ENCODE results near the gene ACTN3. TPM values are rescaled to one million over a fixed set of nuclear protein-coding genes. Genes with fewer than 3 reads are reported as not detected.
"Not testable (repeated sequence)": the region's sequence is repeated elsewhere in the genome, so short reads cannot be mapped to it uniquely, and the experiment has no call there.

Gene ACTN3
- total RNA-seq, 1 donor from 2014 or later = 0.16 TPM

DNA sequence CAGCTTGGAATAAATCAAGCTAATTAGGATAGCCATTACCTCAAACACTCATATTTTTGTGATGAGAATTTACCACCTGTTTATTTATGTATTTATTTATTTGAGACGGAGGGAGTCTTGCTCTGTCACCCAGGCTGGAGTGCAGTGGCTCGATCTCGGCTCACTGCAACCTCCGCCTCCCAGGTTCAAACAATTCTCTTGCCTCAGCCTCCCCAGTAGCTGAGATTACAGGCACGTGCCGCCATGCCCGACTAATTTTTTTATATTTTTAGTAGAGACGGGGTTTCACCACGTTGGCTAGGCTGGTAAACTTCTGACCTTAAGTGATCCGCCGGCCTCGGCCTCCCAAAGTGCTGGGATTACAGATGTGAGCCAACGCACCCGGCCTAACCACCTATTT lies 1.8 kb upstream of the ACTN3 start:
- DNase-seq (ENCODE audit: low spot score) = not testable (repeated sequence)

DNA sequence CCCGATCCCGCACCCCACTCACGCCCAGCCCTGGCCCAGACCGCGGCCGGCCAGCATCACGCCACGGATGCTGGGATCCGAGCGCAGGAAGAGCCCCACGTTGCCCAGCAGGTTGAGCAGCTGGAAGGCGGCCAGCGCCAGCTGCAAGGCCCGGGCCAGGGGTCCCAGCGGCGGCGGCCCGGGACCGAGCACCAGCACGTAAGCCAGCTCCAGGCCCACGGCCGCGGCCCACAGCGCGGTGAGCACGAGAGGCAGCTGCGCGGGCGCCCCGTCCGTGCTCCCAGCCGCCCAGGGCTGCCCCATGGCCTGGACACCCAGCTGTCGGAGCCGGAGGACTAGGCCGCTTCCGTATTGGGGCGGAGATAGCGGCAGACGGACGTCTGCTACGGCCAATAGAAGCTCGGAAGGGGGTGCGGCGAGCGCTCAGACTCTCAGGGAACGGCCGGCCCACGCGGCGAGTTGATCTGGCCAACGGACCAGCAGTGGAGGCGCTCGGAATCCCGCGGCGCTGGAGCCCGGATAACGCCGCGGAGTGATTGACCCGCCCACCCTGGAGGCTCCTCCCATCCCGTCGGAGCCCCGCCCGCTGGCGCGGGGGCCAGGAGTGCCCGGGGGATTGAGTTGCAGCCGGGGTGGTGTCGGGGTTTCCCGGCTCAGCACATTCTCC lies 869 bp upstream of the ACTN3 start, which contains the start of gene ZDHHC24:
Gene ZDHHC24, minus strand, starts transcription at position 348 of the 667 bp plus-strand sequence. Its CDS starts 45 bp downstream, at position 303.
- peak; percentile 96 for DNase-seq (ENCODE audit: low spot score)

- DNase-seq (ENCODE audit: low spot score) = no peak
Observed at GRCh38 chr11:66546966-66547661, 411 bp downstream of the ACTN3 start.

- DNase-seq (ENCODE audit: low spot score) = no peak
Observed at GRCh38 chr11:66547662-66548009, 933 bp downstream of the ACTN3 start.

- no peak for DNase-seq (ENCODE audit: low spot score)
Observed at GRCh38 chr11:66548041-66548440, 1.3 kb downstream of the ACTN3 start.

DNA sequence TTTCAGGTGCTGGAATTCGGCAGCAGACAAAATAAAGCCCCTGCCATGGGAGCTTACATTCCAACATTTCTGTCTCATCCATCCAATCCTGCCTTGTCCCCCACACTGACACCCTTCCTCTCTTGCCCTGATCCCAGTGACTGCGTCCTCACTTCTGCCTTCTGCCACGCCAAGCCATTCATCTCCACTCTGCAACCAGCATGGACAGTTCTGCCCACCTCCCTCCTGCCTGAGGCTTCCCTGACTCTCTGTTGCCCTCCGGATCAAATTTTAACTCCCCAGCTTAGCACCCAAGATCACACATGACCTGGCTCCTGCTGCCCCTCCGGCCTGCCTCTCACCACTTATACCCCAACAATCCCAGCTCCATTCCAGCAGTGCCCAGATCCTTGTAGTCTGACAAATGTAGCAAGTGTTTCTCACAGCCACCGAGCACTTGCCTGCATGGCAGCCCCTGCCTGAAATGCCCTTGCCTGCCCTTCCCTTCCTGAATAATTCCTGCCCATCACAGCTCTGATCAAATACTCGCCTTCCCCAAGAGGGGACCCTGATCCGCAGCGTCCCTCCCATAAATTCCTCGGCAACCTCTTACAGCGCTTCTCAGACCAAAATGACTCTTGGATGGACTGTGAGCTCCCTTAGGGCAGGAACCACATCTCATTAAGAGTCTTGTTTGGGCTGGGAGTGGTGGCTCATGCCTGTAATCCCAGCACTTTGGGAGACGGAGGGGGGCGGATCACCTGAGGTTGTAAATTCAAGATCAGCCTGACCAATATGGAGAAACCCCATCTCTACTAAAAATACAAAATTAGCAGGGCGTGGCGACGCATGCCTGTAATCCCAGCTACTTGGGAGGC lies 2.3 kb downstream of the ACTN3 start:
- no peak for DNase-seq (ENCODE audit: low spot score)

- no peak for DNase-seq (ENCODE audit: low spot score)
Observed at GRCh38 chr11:66549696-66550095, 3.0 kb downstream of the ACTN3 start.

- no peak for DNase-seq (ENCODE audit: low spot score)
Observed at GRCh38 chr11:66550887-66551286, 4.2 kb downstream of the ACTN3 start.

DNA sequence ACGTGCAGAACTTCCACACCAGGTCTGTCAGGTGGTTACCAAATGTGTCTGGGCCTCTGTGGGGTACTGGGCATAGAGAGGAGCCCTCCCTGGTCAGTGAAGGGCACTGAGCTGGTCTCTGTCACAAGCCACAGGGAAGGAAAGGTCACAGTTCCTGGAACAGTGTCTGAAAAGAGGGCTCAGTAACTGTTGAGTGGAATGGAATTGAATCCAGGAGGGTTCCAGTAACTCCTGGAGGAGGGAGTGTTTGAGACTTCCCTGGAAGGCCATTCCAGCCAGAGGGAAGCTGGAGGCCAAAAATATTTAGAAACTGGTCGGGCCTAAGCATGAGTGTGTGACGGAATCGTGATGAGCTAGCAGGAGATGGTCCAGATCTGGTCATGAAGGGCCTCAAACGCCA lies 7.9 kb downstream of the ACTN3 start:
- no peak for DNase-seq (ENCODE audit: low spot score)

- DNase-seq (ENCODE audit: low spot score) = no peak
Observed at GRCh38 chr11:66555416-66555815, 8.7 kb downstream of the ACTN3 start.

- DNase-seq (ENCODE audit: low spot score) = no peak
Observed at GRCh38 chr11:66556086-66556485, 9.4 kb downstream of the ACTN3 start.

DNA sequence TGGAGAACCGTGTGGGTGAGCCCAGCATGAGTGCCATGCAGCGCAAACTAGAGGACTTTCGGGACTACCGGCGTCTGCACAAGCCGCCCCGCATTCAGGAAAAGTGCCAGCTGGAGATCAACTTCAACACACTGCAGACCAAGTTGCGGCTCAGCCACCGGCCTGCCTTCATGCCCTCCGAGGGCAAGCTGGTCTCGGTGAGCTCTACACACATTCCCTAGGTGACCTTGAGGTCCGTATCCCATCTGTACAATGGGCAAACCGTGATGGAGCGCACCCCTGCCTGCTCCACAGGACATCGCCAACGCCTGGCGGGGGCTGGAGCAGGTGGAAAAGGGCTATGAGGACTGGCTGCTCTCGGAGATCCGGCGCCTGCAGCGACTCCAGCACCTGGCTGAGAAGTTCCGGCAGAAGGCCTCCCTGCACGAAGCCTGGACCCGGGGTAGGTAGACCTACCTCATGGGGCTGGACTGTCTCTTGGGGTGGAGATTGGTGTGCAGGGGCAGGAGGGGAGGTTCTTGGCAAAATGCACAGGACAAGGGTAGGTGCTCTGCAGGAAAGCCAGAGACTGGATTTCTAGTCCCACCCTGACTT lies 11.1 kb downstream of the ACTN3 start:
- DNase-seq (ENCODE audit: low spot score) = no peak

GRCh38 chr11:66559142-66559865 lies 12.6 kb downstream of the ACTN3 start:
- DNase-seq (ENCODE audit: low spot score) = no peak

GRCh38 chr11:66559866-66560676 lies 13.4 kb downstream of the ACTN3 start:
- DNase-seq (ENCODE audit: low spot score) = no peak

DNA sequence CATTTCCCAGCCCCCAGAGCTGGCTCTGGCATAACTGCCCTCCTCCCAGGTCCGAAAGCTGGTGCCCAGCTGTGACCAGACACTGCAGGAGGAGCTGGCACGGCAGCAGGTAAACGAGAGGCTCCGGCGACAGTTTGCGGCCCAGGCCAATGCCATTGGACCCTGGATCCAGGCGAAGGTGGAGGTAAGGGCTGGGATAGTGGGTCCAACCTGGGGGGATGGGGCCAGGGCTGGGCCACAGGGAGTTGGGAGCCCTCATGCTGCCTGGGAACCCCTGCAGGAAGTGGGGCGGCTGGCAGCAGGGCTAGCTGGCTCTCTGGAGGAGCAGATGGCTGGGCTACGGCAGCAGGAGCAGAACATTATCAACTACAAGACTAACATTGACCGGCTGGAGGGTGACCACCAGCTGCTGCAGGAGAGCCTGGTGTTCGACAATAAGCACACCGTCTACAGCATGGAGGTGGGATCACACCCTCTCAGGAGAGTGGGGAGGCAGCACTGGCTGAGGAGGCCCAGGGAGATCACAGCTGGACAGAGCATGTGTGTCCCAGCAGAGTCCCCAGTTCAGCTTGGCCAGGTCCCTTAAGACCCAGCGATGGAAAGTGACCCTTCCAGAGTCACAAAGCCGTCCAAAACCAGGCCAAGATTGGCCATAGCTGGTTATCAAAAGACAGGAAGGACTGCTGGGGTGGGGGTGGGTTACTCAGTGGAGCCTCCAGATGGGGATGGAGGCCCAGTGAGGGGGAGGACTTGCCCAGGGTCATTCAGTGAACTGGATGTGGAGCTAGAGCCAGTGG lies 14.7 kb downstream of the ACTN3 start:
- DNase-seq (ENCODE audit: low spot score) = no peak

DNA sequence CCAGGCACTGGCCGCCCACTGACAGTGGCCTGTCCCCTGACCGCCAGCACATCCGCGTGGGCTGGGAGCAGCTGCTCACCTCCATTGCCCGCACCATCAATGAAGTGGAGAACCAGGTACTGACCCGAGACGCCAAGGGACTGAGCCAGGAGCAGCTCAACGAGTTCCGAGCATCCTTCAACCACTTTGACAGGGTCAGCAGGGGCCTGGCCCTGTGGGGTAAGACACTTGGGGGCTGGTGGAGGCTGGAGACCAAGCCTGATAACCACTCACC lies 15.2 kb downstream of the ACTN3 start:
- no peak for DNase-seq (ENCODE audit: low spot score)

DNA sequence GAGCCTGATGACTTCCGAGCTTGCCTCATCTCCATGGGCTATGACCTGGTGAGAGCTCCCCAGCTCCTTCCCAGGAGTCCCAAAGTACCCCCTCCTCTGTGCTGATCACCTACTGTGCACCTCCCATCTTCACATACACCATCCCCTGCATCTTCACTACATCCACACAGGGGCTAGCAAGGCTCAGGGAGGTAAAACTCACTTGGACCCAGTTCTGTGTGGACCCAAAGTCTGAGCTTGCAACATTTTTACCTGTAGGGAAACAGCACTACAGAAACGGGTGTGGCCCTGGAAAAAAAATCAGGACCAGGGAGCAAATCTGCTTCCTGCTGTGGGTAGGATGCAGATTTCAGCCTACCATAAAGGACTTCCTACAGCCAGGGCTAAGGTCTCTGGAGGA lies 15.6 kb downstream of the ACTN3 start:
- DNase-seq (ENCODE audit: low spot score) = no peak

GRCh38 chr11:66562907-66563583 lies 16.3 kb downstream of the ACTN3 start:
- no peak for DNase-seq (ENCODE audit: low spot score)

DNA sequence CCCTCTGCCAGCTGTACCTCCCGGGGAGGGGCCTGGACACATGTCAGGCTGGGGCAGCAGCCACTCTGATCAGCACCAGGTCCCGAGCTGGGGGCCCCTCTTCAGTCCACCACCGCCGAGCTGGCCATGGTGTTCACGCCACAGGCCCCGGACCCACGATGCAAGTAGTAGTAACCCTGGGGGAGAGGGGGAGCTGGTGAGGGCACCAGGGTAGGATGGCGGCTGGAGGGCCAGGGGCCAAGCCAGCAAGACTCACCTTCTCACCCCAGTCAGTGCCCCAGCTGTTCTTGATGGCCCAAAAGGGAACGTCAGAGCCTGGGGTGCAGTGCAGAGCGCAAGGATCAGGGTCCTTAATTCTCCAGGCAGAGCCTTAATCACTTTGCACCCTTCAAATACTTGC lies 17.1 kb downstream of the ACTN3 start:
- no peak for DNase-seq (ENCODE audit: low spot score)

DNA sequence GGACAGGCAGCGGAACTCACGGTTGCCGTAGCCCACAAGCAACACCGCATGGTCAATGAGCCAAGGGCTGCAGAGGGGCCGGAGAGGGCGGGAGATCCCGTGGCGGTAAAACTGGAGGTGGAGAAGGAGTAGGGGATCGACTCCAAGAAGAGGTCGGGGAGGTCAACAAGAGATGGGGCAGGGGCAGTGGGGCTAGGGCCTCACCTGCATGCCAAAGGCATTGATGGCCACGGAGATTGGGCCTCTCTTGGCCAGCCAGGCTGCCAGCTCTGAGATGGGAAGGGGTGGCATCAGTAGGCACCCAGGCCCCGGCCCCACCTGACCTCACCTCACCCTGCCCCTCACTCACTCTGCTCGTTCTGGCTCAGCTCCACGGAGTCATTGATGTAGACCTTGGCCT lies 17.8 kb downstream of the ACTN3 start:
- no peak for DNase-seq (ENCODE audit: low spot score)

All from ureter (tissue), 1 donor.